Measurements from ENCODE around the gene GASK1A. TPM values are rescaled to one million over a fixed set of nuclear protein-coding genes. Genes with fewer than 3 reads are reported as not detected.

Gene GASK1A
- total RNA-seq, 1 experiment from 2014 or later = not detected

DNA sequence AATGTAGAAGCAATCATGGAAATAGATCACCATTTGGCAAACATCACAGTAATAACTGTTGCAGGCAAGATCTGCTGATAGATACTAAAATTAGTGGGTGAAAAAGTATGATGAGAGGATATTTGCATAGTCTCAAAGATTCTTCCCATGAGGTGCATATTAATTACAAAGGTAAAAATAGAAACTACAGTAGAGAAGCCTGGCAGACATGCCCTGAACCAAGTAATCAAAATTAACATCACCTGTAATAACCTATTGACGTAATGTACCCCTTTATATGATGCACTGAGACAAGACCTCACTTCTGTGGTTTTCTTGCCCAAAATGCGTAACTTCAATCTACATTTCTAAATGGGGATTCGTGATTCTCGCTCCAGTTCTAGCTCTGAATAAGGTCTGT is 112.4 kb downstream of the GASK1A start:
- H3K36me3 ChIP-seq (ENCODE audit: control insufficient read depth, insufficient read depth, low read length) = no peaks in the 10 kb centered on the region
- no peak for ATAC-seq
- H3K27ac ChIP-seq (ENCODE audit: low read length) = no peak overlapping the region
- POLR2A ChIA-PET = no interaction called here
- CTCF ChIA-PET = no interaction called here
- in situ Hi-C loops (cut with HindIII; ENCODE audit: low pct_unique_long_range_greater_than_20kb, low sequenced_read_pairs) (no loop called here), intact Hi-C loops (cut with micrococcal nuclease; ENCODE audit: unreplicated experiment) (no loop called here)
- no TSS peak for BruUV-seq (replicated peaks)
- TF ChIP-seq POLR2AphosphoS5 (IDR thresholded peaks at IDR 0.05; ENCODE audit: low read depth, low read length) (no peak), REST (IDR thresholded peaks at IDR 0.05; ENCODE audit: insufficient read depth in 1 of 2, low read depth in 2 of 2, low read length in 1 of 2) (no peak), TCF7L2 (IDR thresholded peaks at IDR 0.05; ENCODE audit: low read depth, low read length) (no peak), SIN3A (IDR thresholded peaks at IDR 0.05; ENCODE audit: borderline replicate concordance, insufficient read depth, low read depth, low read length) (no peak)
- no peaks in the 10 kb centered on the region for H3K27me3 ChIP-seq (ENCODE audit: control insufficient read depth, insufficient read depth, low read length)
- no peak for DNase-seq (ENCODE audit: low read depth, low spot score)
- no peak overlapping the region for H3K4me3 ChIP-seq (ENCODE audit: low read depth in 2 of 2, low read length in 2 of 2)
- no peaks in the 10 kb centered on the region for H3K9me3 ChIP-seq (ENCODE audit: control insufficient read depth, insufficient read depth, low read depth, low read length)
- H3K4me1 ChIP-seq (ENCODE audit: control insufficient read depth, insufficient read depth, low read length) = no peaks in the 10 kb centered on the region

- no peak for TF ChIP-seq POLR2AphosphoS5 (IDR thresholded peaks at IDR 0.05; ENCODE audit: low read depth, low read length)
- TF ChIP-seq REST (IDR thresholded peaks at IDR 0.05; ENCODE audit: insufficient read depth in 1 of 2, low read depth in 2 of 2, low read length in 1 of 2) = no peak
- TF ChIP-seq SIN3A (IDR thresholded peaks at IDR 0.05; ENCODE audit: borderline replicate concordance, insufficient read depth, low read depth, low read length) = no peak
- no peak for TF ChIP-seq CTCF (IDR thresholded peaks at IDR 0.05)
- no peak for TF ChIP-seq TCF7L2 (IDR thresholded peaks at IDR 0.05; ENCODE audit: low read depth, low read length)
- no peak overlapping the region for H3K4me3 ChIP-seq (ENCODE audit: low read depth in 2 of 2, low read length in 2 of 2)
- no peaks in the 10 kb centered on the region for H3K27me3 ChIP-seq (ENCODE audit: control insufficient read depth, insufficient read depth, low read length)
- no peak for ATAC-seq
- no peaks in the 10 kb centered on the region for H3K36me3 ChIP-seq (ENCODE audit: control insufficient read depth, insufficient read depth, low read length)
- ChIA-PET POLR2A (interaction anchor here (0.6 kb wide), 1 partner anchor 1125 kb away, joined by 4 read pairs; no protein-coding TSS in a partner anchor), CTCF (no interaction called here)
- no peaks in the 10 kb centered on the region for H3K9me3 ChIP-seq (ENCODE audit: control insufficient read depth, insufficient read depth, low read depth, low read length)
- BruUV-seq (replicated peaks) = no TSS peak
- H3K4me1 ChIP-seq (ENCODE audit: control insufficient read depth, insufficient read depth, low read length) = no peaks in the 10 kb centered on the region
- in situ Hi-C loops (cut with HindIII; ENCODE audit: low pct_unique_long_range_greater_than_20kb, low sequenced_read_pairs) (no loop called here), intact Hi-C loops (cut with micrococcal nuclease; ENCODE audit: unreplicated experiment) (no loop called here)
- H3K27ac ChIP-seq (ENCODE audit: low read length) = no peak overlapping the region
- no peak for DNase-seq (ENCODE audit: low read depth, low spot score)
Observed at GRCh38 chr3:43093006-43093405, 113.9 kb downstream of the GASK1A start.
